Ammon's horn (tissue), 1 donor: Measurements from ENCODE around the gene GPR108.

Source experiments
- DNase-seq: peaks from one replicate; pipeline ENCODE4 v3.0.0-alpha.2; 2016; ENCODE audit warnings: low spot score

GPR108 gene

DNA sequence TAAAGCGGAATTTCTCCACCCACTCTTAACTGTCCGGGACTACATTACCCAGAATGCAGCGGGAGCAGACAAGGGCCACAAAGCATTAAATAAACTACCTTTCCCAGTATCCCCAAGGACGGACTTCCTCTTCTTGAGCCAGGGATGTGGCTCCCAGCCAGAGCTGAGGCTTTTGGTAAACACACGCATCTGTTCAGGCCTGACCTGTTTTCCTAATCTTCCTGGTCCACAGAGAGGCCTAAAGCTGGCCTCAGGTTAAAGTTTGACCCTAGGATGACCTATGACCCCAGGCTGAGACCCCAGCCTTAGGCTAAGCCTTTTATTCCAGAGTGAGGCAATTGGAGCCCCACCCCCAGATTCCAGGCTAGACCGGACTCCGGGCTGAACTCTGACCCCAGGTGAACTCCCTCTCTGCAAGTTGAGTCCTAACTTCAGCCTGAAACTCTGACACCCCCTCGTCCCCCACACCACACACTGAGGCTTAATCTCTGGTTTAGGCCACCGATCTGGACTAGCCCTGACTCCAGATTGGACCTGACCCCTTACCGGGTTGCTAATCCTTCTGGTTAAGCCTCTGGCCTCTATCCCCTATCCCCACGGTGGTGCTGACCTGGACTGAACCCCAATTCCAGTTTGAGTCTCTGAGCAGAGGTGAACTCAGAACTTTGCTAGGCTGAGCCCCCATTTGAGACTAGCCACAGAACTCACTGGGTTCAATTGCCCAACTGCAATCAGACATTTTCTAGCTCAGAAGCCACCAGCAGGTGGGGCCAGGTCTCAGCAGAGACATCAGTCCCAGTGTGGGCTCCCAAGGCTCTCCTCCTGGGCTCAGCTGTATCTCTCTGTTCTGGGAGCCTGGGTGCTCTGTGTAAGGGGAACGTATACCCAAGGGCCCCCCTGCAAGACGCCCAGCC is 750 bp upstream of the GPR108 start:
- peak; percentile 82 for DNase-seq

DNA sequence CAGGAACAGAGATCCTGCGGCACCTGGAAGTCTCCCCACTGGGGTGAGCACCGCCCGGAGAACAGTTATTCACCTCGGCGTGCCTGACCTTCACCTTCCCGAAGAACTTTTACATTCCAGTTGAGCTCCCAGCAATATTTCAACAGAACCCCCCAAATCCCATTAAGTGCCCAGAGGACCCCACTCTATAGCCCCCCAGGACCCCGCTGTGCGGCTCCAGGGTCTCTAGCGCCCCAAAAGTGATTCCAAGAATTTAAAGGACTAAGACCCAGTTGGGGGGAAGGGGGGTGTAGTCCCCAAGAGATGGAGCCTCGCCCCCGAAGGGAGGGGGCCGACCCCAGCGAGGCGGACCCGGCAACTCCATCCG is 480 bp downstream of the GPR108 start:
- no peak for DNase-seq

DNA sequence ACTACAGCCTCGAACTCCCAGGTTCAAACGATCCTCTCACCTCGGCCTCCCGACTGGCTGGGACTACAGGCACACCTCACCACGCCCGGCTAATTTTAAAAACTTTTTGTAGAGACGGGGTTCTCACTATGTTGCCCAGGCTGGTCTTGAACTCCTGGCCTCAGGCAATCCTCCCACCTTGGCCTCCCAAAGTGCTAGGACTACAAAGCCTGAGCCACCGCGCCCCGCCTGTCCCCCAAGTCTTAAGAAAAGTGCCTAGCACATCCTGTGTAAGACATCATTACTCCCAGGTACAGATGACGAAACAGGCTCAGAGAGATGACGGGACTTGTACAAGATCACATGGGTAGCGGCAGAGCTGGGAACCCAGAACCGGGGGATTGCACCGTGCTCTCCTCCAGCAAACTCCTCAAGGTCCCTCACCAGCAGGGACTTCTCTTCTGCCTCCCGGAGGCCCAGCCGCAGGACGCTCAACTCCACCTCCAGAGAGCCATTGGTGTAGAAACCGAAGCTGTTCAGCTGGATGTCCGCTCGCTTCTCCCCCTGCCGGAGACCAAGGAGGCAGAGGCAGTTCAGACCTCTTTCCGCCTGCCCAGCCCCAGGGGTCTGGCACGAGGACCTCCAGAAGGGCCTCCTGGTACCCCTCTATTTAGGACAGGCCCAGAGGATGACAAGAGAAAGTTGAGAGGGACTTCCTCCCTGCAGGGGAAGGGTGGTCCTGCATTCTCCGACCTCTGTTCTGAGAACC is 1.0 kb downstream of the GPR108 start:
- DNase-seq, result peak; percentile 83

DNA sequence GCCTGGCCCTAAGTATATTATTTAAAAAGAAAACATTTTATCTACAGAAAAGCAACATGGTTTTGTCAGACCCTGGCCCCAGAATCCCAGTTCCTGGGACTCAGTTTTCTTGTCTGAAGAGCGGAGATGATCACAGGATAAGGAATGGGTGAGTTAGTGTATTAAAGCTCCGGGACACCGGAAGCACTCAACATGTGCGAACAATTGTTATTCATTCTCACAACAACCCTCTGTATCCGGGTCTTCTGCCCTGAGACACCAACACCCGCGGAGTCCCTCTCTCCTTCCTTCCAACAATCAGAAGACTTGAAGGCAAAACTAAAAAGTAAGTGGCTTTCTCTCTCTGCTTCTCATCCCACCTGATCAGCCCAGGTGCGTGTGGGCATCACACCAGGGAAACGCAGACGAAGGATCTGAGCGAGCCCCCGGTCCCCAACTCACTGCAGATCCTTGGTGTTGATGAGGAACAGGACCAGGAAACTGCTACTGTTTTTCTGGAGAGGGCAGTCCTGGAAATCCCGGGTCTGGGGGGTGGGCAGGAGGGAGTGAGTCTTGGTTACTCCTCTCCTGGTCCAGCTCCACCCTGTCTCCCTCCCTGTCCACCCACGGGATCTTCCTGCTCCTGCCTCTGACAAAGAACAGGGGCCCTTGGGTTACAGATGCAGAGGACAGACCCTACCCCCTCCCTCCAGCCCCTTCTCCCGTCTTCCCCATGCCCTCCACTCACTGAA is 2.0 kb downstream of the GPR108 start:
- no peak for DNase-seq

DNA sequence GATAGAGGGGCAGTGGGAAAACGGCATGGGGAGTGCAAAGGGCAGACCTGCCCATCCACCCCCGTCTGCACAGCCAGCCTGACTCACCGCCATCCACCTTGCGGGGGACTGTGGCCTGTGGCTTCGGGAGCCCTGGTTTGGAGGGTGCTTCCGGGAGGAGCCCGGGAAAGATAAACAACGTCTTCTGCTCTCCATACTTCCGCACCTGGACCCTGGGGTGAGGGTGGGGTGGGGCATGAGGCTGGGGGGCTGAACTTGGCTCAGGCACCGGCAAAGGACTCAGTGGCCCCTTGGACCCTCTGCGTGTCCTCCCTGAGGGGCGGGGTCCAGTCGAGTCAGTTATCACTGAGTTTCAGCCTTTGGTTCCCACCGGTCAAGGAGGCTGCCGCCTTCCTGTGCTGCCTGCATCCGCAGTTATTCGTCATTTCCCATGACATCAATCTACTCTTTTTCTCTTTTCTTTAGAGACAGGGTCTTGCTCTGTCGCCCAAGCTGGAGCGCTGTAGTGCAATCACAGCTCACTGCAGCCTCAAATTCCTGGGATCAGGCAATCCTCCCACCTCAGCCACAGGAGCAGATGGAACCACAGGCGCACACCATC is 3.2 kb downstream of the GPR108 start:
- DNase-seq, result no peak

DNA sequence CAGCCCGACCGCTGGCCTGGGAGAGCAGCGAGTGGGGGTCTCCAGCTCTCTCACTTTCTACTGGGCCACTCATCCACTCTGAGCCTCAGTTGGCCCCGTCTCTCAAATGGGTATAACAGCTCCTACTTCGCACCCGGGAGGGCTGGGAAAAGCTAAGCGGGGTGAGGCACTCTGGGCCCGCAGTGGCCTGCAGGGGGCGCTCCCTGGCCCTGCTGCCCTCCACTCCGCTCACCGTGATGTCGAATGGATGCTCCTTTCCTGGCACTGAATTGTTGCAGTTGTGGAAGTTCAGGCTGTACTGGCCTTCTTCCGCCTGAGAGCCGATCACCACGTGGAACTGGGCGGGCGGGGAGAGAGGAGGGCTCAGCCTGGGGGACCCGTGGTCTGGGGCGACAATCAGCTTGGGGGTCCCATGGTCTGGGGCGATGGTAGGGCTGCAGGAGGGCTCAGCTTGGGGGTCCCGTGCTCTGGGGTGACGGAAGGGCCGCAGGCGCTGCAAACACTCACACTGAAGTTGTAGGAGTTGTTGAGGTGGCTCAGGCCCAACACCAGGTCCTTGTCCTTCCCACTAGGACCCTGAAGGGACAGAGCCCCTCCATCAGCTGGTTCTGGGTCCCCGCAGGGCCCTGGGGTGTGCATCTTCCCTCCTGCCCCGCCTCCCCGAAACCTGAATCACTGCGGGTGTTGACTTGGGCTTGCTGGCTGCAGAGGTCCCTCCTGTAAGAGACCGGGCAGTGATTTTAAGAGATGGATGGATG is 3.9 kb downstream of the GPR108 start:
- no peak for DNase-seq

DNA sequence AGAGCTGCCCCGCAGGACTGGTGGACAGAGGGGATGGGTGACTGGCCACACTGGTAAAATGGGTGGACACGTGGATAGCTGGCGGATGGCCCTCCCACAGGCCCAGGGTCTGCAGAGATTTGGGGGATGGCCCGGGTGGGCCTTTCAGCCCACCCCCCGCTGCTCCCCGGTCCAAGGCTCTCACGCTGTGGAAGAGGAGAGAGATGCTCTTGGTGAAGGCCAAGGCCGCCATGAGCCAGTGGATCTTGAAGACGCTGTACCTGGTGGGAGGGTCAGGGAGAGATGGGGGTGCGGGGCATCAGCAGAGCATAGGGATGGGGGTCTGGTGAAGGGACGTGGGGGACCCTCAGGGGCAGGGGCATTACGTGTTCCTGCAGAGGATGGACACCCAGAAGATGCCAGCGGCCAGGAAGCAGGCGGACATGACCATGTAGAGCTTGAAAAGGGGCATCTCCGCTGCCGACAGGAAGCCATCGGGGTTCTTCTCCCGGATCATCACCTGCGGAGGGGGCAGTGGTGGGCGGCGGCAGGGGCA is 4.5 kb downstream of the GPR108 start:
- DNase-seq, result no peak

DNA sequence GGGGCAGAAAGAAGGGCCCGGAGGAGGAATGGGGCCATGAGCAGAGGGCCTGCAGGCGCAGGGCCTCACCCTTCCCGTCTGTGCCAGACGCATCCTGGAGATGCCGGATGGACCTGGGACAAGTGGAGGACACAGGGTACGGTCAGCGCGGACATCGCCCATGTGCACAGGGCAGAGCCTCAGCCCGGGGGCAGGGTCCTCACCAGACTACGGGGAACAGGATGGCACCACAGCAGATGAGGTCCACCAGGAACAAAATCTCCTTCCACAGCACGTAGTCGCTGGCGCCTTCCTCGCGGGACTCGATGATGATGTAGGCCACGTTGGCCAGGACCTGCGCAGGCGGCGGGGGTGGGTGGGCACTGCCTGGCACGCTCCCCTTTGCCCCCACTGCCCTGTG is 5.6 kb downstream of the GPR108 start:
- DNase-seq, result no peak

DNA sequence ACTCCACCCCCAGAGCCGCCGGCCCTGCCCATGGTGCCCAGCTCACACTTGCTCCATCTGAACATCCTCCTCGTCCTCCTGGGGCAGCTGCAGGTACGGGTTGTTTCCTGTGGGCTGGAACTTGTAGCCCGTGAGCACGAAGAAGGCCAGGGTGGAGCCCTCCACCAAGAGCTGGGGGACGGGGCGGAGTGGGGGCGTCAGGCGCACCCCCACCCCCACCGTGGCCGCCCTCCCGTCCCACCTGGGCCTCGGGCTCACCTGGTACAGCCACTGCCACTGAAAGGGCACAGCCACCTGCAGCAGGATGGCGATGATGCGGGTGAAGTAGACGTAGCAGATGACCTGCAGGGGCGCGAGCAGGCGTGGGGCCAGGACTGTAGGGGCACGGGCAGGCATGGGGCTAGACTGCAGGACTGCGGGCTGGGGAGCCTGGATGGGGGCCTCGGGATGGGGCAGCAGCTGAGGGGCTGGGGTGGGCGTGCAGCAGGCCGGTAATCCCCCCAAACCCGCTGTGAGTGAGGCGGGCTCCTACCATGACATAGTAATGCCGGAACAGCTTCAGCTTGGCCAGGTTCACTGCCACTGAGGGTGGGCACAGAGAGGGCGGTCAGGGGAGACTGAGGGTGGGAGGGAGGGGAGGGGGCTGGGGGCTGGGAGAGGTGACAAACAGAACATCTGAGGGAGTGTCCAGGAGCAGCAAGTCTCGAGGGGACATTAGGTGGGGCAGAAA is 6.3 kb downstream of the GPR108 start:
- DNase-seq, result no peak

DNA sequence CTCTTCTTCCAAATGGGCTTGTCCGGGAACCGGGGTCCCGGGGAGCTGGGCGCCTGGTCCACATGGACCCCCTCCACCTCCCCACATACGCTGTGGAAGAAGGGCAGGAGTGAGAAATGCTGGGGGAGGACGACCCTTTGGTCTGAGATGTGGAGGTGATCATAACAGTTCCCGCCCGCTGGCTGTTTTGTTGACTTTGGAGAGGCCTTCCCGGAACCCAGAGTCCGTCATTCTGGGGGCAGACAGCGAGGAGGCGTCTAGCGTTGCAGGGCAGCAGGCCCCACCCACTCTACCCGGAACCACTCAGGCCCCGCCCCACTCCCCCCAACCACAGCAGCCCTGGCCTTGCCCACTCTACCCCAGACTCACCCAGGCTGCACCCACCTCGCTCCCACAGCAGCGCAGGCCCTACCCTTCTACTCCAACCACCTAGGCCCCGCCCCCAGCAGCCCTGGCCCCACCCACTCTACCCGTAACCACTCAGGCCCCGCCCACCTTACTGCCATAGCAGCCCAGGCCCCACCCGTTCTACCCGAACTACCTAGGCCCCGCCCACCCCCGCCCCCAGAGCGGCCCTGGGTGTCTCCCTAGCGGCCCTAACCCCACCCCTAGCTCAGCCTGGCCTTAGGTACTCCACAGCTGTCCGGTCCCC is 7.1 kb downstream of the GPR108 start:
- peak; percentile 74 for DNase-seq

DNA sequence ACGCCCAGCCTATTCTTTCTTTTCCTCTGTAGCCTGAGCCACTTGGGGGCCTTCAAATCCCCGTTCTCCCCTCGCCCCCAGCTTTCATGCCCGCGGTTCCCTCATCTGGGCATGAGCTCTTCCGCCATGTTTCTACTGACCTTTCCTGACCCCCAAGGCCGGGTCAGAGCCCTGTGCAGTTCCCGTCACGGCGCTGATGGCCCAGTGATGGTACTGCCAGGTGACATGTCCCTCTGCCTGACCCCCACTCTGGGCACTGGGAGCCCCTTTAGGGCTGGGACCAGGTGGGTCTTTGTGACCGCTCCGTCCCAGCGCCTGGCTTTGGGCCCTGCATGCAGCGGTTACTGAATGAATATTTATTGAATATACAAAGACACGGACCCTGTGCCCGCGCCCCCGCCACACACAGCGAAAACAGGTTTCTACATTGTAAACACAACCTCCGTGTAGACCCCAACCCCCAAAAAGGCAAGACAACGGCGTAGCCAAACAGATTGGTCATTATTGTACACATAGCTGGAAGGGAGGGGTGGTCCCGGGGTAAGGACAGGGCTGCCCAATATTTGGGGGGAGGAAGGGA is 7.7 kb downstream of the GPR108 start:
- DNase-seq, result no peak

DNA sequence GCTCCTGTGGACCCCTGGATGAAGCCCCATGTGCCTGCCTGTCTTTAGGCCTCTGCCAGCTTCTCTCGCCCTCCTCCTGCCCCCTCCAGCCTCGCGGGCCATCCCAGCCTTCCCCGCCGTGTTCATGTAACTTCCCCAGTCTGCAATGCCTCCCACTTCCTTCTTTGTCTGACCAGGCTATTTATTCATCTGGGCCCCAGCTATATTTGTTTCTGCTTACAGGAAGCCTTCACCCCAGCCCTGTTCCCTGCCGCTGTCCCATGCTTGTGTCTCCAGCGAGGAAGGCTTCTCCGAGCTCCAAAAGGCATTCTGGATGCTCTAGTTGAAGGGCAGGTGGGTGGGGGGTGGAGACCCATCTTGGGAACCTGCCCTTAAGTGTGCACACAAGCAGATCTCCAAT is 9.0 kb downstream of the GPR108 start:
- peak; percentile 73 for DNase-seq

DNA sequence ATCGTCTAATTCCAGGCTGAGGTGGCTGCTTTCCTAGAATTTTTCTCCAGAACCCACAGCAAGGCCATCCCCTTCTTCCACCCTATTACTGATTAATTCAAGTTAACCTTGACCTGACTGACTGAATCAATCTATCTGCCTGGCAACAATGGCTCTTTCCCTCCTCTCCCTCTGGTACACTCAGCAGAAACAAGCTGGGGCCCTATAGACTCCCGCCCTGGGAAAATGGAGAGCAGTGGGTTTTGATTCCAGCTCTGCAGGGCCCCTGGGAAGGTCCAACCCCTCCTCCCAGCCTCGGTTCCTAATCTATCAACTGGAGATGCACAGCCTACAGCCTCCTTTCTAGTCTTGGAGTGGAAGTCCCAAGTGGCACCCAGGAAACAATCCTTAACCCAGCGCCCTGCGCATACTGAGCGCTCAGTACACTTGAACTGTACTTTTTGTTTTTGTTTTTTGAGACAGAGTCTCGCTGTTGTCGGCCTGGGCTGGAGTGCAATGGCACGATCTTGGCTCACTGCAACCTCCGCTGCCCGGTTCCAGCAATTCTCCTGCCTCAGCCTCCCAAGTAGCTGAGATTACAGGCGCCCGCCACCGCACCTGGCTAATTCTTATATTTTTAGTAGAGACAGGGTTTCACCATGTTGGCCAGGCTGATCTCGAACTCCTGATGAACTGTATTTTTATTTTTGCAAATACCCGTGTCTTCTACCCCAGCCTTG is 11.7 kb downstream of the GPR108 start:
- no peak for DNase-seq

DNA sequence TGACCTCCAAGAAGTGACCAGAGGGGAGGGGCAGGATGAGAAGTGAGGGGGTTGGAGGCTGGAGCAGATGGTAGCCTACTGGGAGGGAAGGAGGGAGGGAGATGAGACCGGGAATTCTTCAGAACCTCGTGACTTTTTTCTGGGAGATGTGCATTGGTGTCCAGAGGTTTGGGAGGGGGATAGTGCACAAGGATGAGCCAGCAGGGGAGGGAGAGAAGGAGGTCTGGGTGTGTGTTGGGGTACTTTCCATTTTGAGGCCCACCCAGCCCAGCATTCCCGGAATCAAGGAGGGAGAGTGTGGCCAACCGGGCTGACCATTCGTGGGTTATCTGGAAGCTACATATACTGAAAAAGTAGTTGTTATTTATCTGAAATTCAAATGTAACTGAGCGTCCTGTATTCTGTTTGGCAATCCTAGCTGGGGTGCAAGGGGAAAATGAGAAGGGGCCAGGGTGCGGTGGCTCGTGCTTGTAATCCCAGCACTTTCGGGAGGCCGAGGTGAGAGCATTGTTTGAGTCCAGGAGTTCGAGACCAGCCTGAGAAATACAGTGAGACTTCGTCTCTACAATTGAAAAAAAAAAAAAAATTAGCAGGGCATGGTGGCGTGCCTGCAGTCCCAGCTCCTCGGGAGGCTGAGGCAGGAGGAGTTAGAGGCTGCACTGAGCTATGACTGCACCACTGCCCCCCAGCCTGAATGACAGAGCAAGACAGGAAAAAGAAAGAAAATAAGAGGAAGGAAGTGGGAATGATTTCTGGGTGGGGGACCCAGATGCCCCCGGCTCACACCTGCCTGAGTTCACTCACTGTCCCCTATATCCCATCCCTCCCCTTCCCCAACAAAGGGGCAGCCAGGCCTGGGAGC is 12.5 kb downstream of the GPR108 start:
- no peak for DNase-seq

DNA sequence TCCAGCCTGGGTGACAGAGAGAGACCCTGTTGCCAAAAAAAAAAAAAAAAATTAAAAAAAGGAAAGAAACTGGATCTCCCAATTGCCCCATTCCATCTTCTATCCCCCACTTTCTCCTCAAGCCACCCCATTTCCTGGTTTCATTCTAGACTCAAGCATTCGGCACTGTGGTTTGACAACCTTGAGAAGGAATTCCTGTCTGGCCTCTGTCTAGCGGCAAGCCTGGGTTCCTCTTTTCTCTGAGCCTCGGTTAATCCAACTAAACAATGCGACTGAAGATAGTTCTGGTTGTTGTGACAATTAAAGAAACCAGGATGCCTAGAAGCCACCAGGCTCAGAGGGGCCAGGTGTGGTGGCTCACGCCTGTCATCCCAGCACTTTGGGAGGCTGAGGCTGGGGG is 13.6 kb downstream of the GPR108 start:
- DNase-seq, result peak; percentile 53

DNA sequence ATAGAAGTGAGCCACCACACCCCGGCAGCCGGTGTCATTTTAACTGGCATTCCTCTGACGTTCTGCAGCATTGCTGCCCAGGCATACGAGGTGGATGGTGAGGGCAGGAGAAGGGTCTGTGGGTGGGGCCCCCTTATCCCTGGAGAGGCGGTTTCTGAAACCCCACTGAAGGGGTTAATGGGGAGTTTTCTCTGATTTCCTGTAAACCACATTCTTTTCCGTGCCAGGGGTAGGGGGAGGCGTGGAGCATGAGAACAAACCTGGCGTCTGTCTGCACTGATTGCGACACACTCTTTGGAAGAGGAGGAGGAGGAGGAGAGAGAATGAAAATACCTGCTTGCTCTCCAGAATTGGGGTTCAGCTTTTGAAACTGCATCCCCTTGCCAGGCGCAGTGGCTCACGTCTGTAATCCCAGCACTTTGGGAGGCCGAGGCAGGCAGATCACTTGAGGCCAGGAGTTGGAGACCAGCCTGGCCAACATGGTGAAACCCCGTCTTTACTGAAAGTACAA is 14.2 kb downstream of the GPR108 start:
- DNase-seq, result peak; percentile 65

DNA sequence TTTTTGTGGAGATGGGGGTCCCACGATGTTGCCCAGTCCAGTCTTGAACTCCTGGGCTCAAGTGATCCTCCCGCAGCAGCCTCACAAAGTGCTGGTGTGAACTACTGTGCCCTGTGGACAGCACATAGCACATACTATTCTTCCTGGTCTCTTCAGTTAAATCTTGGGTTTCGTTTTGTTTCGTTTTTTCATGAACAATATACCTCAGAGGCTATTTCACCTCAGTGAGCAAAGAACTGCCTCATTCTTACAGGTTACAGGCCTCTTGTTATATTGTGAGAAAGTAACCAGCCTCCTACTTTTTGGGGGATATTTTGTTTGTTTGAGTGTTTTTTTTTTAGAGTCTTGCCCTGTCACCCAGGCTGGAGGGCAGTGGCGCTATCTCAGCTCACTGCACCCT is 15.6 kb downstream of the GPR108 start:
- no peak for DNase-seq

DNA sequence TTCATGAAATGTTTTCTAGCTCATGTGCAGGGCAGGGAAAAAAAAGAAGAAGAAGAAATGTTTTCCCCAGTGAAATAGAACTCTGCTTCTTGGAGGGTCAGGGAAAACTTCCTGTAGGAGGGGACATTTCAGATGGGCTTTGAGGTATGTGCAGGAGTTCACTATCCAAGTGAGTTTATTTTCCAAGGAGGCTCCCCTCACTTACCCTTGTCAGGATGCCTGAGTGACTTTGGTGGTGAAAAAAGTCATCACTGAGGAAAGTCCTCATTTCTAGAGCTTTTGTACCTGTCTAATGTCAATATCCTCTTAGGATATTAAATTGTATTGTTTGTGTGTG is 16.3 kb downstream of the GPR108 start:
- DNase-seq, result no peak
